Spinal cord (tissue), 10 donors: Measurements from ENCODE around the gene EPS8. TPM values are rescaled to one million over a fixed set of nuclear protein-coding genes. Genes with fewer than 3 reads are reported as not detected.

ENCODE experiments used
- DNase-seq, 6 donors: peaks; one replicate each; pipeline versions ENCODE4 v3.0.0 to v3.0.0-alpha.2; 2013 to 2015; ENCODE audit warnings: low spot score in 6 of 6, low read depth in 4 of 6
- H3K27ac ChIP-seq: one replicate; pipeline ENCODE4 v1.5.1; 2013; ENCODE audit warnings: low read depth, low read length, control low read depth
- H3K27me3 ChIP-seq: one replicate; pipeline ENCODE4 v1.6.1; 2013; ENCODE audit warnings: low read length; ENCODE audit not compliant: control insufficient read depth, insufficient read depth
- H3K36me3 ChIP-seq: one replicate; pipeline ENCODE4 v1.6.1; 2013; ENCODE audit warnings: low read length; ENCODE audit not compliant: control insufficient read depth, insufficient read depth
- H3K4me1 ChIP-seq: one replicate; pipeline ENCODE4 v1.6.1; 2013; ENCODE audit warnings: low read length; ENCODE audit not compliant: control insufficient read depth, insufficient read depth
- H3K4me3 ChIP-seq: one replicate; pipeline ENCODE4 v1.5.1; 2013; ENCODE audit warnings: low read depth, low read length, control low read depth
- H3K9me3 ChIP-seq: one replicate; pipeline ENCODE4 v1.6.1; 2013; ENCODE audit warnings: low read length; ENCODE audit not compliant: control insufficient read depth, insufficient read depth
- WGBS: methylation state at CpG from one replicate; pipeline ENCODE4 v1.1.5; 2013; ENCODE audit warnings: missing lambda C conversion rate; ENCODE audit not compliant: insufficient coverage; 5-methylcytosine and 5-hydroxymethylcytosine counted together
- polyA plus RNA-seq, 2 donors: library from polyadenylated mRNA; unstranded; fragments of 120-200 nt; gene quantifications; one replicate each; pipeline ENCODE4 v1.2.1, GENCODE V29; 2013; ENCODE audit not compliant: insufficient read length in 2 of 2
- total RNA-seq, 2 donors: library from RNA; depleted of rRNA in 1 of 2; stranded (reverse); fragments of 120-200 nt in 1 of 2; fragments of >200 nt in 1 of 2; gene quantifications; one replicate each; pipeline versions ENCODE4 v1.2.3 to v1.2.4, GENCODE V29; 2013 to 2014
- donor health status: healthy.

Gene EPS8
- total and polyA plus RNA-seq, 4 donors: 63.1 to 84.1 (median 73.7) TPM

DNA sequence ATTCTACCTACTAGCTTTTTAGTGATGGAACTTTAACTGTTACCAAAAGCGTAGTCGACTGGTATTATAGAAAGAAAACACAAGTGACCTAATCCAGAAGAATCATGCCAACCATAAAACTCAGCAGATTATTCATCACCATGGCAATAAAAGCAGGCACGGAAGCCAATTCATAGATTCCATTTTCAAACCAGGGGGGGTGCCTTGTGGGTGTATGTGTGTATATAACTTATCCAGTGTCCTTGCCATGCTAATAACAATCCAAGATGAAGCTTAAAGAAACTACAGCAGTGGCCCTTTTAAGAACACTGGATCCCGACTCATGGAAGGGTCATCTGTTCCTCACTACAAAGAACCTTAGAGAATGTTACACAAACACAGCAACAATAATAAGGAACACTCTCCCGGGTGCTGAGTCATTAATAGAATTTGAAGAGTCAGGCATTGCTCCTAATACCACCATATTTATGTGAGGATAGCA, 61.0 kb downstream of the EPS8 start:
- no peaks in the 10 kb centered on the region for H3K36me3 ChIP-seq
- H3K9me3 ChIP-seq: no peaks in the 10 kb centered on the region
- DNase-seq: peak in 1 of 6 donors; percentile 12
- no peaks in the 10 kb centered on the region for H3K27me3 ChIP-seq
- WGBS: no CpG with 5 or more reads among the region's 5 CpGs
- H3K4me3 ChIP-seq: no peak overlapping the region
- no peaks in the 10 kb centered on the region for H3K4me1 ChIP-seq
- no peak overlapping the region for H3K27ac ChIP-seq

DNA sequence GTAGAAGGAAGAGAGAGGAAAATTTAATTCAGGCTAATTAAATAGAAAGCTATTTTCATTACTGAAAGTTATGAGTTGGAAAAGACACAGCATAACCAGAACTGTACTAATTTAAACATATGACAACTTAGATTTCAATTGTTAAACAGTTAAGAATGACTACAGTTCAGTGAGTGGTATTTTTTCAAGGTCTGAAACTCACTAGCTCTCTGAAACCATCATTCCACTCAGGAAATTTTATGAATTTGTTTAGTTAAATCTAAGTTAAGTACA, 62.4 kb downstream of the EPS8 start:
- Histone ChIP-seq H3K4me3 (no peak overlapping the region), H3K9me3 (no peaks in the 10 kb centered on the region), H3K36me3 (no peaks in the 10 kb centered on the region), H3K4me1 (no peaks in the 10 kb centered on the region), H3K27me3 (no peaks in the 10 kb centered on the region), H3K27ac (no peak overlapping the region)
- DNase-seq: no peak

DNA sequence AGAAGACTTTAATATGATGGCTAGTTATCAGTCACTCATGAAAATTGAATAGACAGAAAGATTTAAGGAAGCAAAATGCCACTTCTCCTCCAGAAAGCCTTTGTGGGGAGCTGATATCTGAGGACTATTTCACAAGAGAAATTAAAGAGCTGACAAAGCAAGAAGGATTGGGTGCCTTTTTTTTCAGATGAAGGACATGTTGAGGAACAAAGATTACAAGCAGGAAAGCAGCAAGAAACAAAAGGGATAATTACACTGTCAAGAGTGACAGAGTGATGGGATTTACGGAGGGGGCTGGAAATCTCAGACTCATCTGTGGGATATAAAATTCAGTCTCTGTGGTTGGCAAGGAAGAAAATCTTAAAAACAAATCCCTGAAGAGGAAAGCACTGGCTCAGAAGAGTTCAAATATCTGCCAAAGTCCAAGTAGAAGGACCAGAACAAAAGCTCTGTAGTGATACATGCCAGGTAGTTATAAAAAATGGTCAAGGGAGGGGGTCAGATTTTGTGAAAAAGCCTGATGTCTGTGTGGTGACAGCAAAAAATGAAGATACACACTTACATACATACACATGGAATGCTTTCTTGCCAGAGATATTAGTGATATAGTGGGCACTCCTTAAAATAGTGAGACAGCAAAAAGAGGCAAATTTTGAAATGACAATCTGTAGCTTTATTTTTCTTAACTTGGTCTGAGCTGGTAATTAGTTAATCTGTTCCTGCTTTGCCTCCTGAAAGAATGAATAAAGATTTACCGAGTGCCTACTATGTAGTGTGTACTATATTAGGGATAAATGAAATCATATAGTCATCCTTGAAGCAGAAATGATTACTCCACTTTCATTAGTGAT, 62.9 kb downstream of the EPS8 start:
- no peaks in the 10 kb centered on the region for H3K27me3 ChIP-seq
- no peak overlapping the region for H3K27ac ChIP-seq
- H3K9me3 ChIP-seq: no peaks in the 10 kb centered on the region
- no peak overlapping the region for H3K4me3 ChIP-seq
- no peaks in the 10 kb centered on the region for H3K4me1 ChIP-seq
- no peaks in the 10 kb centered on the region for H3K36me3 ChIP-seq
- DNase-seq: peak in 2 of 6 donors; percentile 21 to 25
- 42% methylated on average over 1 of the region's 2 CpGs for WGBS

DNA sequence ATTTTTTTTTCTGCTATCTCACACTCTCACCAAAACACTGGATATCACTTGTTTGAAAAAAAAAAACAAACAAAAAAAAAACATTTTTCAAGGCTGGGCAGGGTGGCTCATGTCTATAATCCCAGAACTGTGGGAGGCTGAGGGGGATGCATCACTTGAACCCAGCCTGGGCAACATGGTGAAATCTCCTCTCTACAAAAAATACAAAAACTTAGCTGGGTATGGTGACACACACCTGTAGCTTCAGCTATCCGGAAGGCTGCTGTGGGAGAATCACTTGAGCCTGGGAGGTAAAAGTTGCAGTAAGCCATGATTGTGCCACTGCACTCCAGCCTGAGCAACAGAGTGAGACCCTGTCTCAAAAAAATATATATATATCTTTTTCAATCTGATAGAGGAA, 66.2 kb downstream of the EPS8 start:
- no peak for DNase-seq
- Histone ChIP-seq H3K4me3 (no peak overlapping the region), H3K4me1 (peaks cover 2% of the 10 kb centered on the region), H3K27ac (no peak overlapping the region), H3K36me3 (no peaks in the 10 kb centered on the region), H3K9me3 (no peaks in the 10 kb centered on the region), H3K27me3 (no peaks in the 10 kb centered on the region)
- no CpG with 5 or more reads among the region's 1 CpG for WGBS

DNA sequence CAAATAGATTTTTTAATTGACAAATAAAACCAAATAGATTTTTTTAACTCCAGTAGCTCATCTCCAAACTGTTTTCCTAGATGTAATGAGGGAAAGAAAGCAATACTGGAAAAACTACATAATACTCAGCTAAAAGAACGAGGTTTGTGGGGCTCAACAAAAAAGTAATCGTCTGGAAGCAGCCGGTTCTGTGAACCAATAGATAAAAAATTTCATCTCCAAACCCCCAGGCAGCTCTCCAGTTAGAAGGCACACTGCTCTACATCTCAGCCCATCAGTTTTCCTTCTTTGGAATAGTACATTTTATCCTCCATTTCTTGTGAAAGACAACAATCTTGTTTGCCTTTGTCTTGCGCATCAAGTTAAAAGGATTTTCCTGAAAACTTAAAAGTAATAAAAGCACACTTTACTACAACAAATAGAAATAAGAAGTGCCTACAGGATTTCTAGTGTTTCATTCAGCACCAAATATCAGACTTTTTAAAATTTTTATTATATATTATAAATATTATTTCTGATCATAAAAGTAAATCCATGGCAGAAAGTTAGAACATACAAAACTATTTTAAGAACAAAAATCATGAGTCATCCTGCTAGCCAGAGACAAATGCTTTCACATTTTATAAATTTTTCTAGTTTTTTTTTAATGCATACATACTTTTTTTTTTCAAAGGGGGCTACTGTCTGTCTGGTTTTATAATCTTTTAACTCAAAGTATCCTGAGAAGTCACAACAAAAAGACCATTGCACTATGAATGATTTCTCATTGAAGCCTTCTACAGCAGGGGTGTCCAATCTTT, 67.7 kb downstream of the EPS8 start:
- no peaks in the 10 kb centered on the region for H3K27me3 ChIP-seq
- no peak overlapping the region for H3K4me3 ChIP-seq
- no peak for DNase-seq
- no peak overlapping the region for H3K27ac ChIP-seq
- no peaks in the 10 kb centered on the region for H3K9me3 ChIP-seq
- WGBS: 75% methylated on average over 3 of the region's 4 CpGs
- peaks cover 2% of the 10 kb centered on the region for H3K4me1 ChIP-seq
- H3K36me3 ChIP-seq: no peaks in the 10 kb centered on the region

DNA sequence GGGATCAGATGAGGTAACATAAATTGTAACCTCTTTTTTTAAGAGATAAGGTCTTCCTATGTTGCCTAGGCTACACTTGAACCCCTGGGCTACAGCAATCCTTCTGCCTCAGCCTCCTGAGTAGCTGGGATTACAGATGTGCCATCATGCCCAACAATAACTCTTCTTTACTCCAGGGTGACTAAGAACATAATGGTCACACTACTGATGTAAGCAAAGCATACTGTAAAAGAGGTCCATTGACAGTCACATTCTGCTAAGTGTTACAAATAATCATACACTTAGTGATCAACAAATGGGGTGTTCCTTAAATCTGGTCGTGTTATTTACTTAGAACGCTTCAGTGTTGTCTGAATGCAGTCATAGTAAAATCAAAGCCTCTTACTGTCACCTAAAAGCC, 68.9 kb downstream of the EPS8 start:
- Histone ChIP-seq H3K4me3 (no peak overlapping the region), H3K4me1 (peaks cover 2% of the 10 kb centered on the region), H3K27ac (no peak overlapping the region), H3K27me3 (no peaks in the 10 kb centered on the region), H3K9me3 (no peaks in the 10 kb centered on the region), H3K36me3 (no peaks in the 10 kb centered on the region)
- WGBS: no CpG with 5 or more reads among the region's 2 CpGs
- no peak for DNase-seq

DNA sequence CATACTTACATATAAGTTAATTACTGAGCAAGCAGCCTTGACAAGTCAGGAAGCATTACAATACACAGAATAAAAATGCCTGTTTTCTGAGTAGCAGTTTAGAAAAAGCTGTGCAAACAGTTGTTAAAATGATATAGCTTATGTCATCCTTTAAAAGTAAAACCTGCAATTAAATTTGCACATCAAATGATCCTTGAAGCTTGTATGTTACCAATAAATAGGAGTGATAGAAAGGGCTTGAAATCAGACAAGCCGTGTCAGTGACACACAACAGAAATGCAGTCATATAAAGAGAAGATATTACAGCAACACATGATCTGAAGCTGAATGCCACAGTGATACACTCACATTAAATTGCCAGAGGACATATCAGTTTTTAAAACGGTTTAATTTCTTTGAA, 70.0 kb downstream of the EPS8 start:
- Histone ChIP-seq H3K9me3 (no peaks in the 10 kb centered on the region), H3K36me3 (no peaks in the 10 kb centered on the region), H3K4me3 (no peak overlapping the region), H3K27me3 (no peaks in the 10 kb centered on the region), H3K4me1 (peaks cover 2% of the 10 kb centered on the region), H3K27ac (no peak overlapping the region)
- WGBS: no CpG with 5 or more reads among the region's 2 CpGs
- no peak for DNase-seq

DNA sequence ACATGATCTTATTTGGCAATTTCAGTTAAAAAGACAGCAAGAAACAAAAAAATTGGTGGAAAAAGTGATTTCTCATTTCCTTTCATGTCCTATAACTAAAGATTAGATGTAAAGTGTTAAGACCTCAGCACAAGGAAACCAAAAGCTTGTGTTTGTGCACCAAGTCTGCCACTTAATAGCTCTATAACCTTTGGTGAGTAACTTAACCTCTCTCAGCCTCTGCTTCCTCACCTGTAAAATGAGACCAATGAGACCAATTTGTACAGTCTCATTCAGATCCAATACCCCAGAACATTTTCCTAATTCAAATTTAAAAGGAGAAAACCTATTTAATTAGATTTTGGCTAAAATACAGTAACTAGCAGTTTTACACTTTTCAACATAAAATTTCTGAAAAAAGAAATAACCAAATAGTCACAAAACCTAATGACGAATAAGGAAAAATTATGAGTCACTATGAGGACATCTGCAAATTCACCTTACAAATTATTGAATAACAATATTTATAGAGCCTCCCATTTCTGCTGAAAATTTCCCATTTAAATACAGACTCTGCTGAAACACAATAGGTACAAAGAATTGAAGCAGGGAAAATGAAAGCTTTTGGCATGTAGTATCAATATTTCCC, 71.1 kb downstream of the EPS8 start:
- WGBS: no CpG with 5 or more reads among the region's 1 CpG
- Histone ChIP-seq H3K27ac (no peak overlapping the region), H3K4me3 (no peak overlapping the region), H3K36me3 (no peaks in the 10 kb centered on the region), H3K4me1 (peaks cover 2% of the 10 kb centered on the region), H3K9me3 (no peaks in the 10 kb centered on the region), H3K27me3 (no peaks in the 10 kb centered on the region)
- DNase-seq: no peak

DNA sequence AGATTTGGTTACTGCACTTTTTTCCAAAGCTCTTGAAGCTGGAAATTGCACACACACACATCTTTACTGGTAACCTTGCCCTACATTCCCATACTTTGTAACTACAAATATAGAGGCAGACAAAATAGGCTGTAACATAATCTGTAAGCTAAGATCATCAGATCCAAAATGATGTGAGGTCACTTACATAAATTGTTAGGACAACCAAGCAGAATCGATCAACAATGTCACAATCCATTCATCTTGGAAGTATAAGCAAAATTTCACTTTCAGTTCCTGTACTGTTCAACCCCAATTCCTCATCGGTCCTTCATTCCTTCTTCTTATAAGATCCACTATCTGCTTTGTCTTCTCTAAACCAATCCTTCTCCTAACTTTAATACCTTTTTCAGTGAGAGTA, 72.6 kb downstream of the EPS8 start:
- peaks cover 2% of the 10 kb centered on the region for H3K4me1 ChIP-seq
- no peaks in the 10 kb centered on the region for H3K36me3 ChIP-seq
- 79% methylated on average over 2 of the region's 2 CpGs for WGBS
- no peaks in the 10 kb centered on the region for H3K9me3 ChIP-seq
- no peak for DNase-seq
- no peak overlapping the region for H3K27ac ChIP-seq
- no peak overlapping the region for H3K4me3 ChIP-seq
- no peaks in the 10 kb centered on the region for H3K27me3 ChIP-seq
